GM18907 (cell line): ENCODE measurements around the gene CEP152.
"Not testable (repeated sequence)": the region's sequence is repeated elsewhere in the genome, so short reads cannot be mapped to it uniquely, and the experiment has no call there.

Source experiments
- ATAC-seq: cut with Tn5 transposase; IDR thresholded peaks from one replicate; pipeline ENCODE4 v1.9.1; 2021; ENCODE audit warnings: mild to moderate bottlenecking, moderate library complexity; ENCODE audit not compliant: unreplicated experiment

The CEP152 gene

GRCh38 chr15:48810414-48811324 lies at the start of gene CEP152:
Gene CEP152 (minus strand): TSS chr15:48811069. CDS start chr15:48805649, 5,420 bp downstream.
- peak; percentile 98 for ATAC-seq

- no peak for ATAC-seq
Measured at GRCh38 chr15:48859426-48859825, 48.6 kb upstream of the CEP152 start.

GRCh38 chr15:48858401-48858800 lies 47.5 kb upstream of the CEP152 start:
- no peak for ATAC-seq

- ATAC-seq = no peak
Measured at GRCh38 chr15:48856942-48857341, 46.1 kb upstream of the CEP152 start.

- no peak for ATAC-seq
Measured at GRCh38 chr15:48855501-48856440, 44.9 kb upstream of the CEP152 start.

- ATAC-seq = not testable (repeated sequence)
Measured at GRCh38 chr15:48854434-48854833, 43.6 kb upstream of the CEP152 start.

- no peak for ATAC-seq
Measured at GRCh38 chr15:48851956-48852355, 41.1 kb upstream of the CEP152 start.

- ATAC-seq = no peak
Measured at GRCh38 chr15:48850648-48851047, 39.8 kb upstream of the CEP152 start.

- ATAC-seq = no peak
Measured at GRCh38 chr15:48845123-48845522, 34.3 kb upstream of the CEP152 start.

- no peak for ATAC-seq
Measured at GRCh38 chr15:48842501-48842900, 31.6 kb upstream of the CEP152 start.

GRCh38 chr15:48834756-48835155 lies 23.9 kb upstream of the CEP152 start:
- no peak for ATAC-seq

- ATAC-seq = no peak
Measured at GRCh38 chr15:48833526-48834239, 22.8 kb upstream of the CEP152 start.

- ATAC-seq = no peak
Measured at GRCh38 chr15:48832648-48833047, 21.8 kb upstream of the CEP152 start.

GRCh38 chr15:48828906-48829305 lies 18.0 kb upstream of the CEP152 start:
- no peak for ATAC-seq

- ATAC-seq = no peak
Measured at GRCh38 chr15:48828471-48828870, 17.6 kb upstream of the CEP152 start.

- ATAC-seq = no peak
Measured at GRCh38 chr15:48825075-48825474, 14.2 kb upstream of the CEP152 start.

GRCh38 chr15:48823706-48824105 lies 12.8 kb upstream of the CEP152 start:
- ATAC-seq = no peak

- ATAC-seq = no peak
Measured at GRCh38 chr15:48823237-48823636, 12.4 kb upstream of the CEP152 start.

- ATAC-seq = no peak
Measured at GRCh38 chr15:48814286-48814685, 3.4 kb upstream of the CEP152 start.

- ATAC-seq = no peak
Measured at GRCh38 chr15:48811325-48811958, 573 bp upstream of the CEP152 start.
